B cell (primary cell): ENCODE data around the gene BRIP1. TPM values are rescaled to one million over a fixed set of nuclear protein-coding genes. Genes with fewer than 3 reads are reported as not detected.

Experiments
- ATAC-seq: fragments of 200-7000 bp; cut with Tn5 transposase; one replicate; pipeline ENCODE4 v1.10.0; 2021; ENCODE audit warnings: low read depth, mild to moderate bottlenecking, moderate number of reproducible peaks, moderate library complexity
- CTCF ChIA-PET: fragments of 350-600 bp; sonication (Branson Sonifier 250); formaldehyde crosslinking; loops from one replicate; lab custom pipeline; 2021; ENCODE audit warnings: antibody characterized with exemption, inconsistent platforms; lab: Charles Lee
- POLR2A ChIA-PET: fragments of 350-600 bp; sonication (Branson Sonifier 250); formaldehyde crosslinking; loops from one replicate; lab custom pipeline; 2021; ENCODE audit warnings: antibody characterized with exemption; lab: Charles Lee
- DNase-seq: peaks from one replicate; pipeline ENCODE4 v3.0.0; 2013
- H2AFZ ChIP-seq: 2 replicates; pipeline ENCODE4 v1.6.1; 2012; ENCODE audit warnings: mild to moderate bottlenecking, low read depth, low read length; ENCODE audit not compliant: insufficient read depth, poor library complexity, severe bottlenecking
- H3K27ac ChIP-seq, 2 donors: 1 replicate in 1 of 2; 2 replicates in 1 of 2; pipeline ENCODE4 v1.5.1; 2012 to 2013; ENCODE audit warnings: low read length in 2 of 2, mild to moderate bottlenecking in 2 of 2, moderate library complexity in 1 of 2
- H3K27me3 ChIP-seq, 4 experiments: fragments of 200-600 bp in 1 of 4; sonication (generic) in 1 of 4; replicated peaks in 1 of 4; 1 replicate in 2 of 4; 2 replicates in 2 of 4; pipeline versions ENCODE4 v1.6.1 to v1.7.0; 2013 to 2016; ENCODE audit warnings: low read length in 3 of 4, mild to moderate bottlenecking in 2 of 4, mixed read lengths in 1 of 4, moderate library complexity in 1 of 4; ENCODE audit not compliant: insufficient read depth in 4 of 4, control insufficient read depth in 3 of 4; ENCODE audit errors: control extremely low read depth in 1 of 4
- H3K36me3 ChIP-seq, 2 experiments: replicated peaks in 1 of 2; 1 replicate in 1 of 2; 2 replicates in 1 of 2; pipeline versions ENCODE4 v1.6.1 to v1.7.1; 2013; ENCODE audit warnings: low read length in 1 of 2; ENCODE audit not compliant: insufficient read depth in 2 of 2, control insufficient read depth in 1 of 2; ENCODE audit errors: control extremely low read depth in 1 of 2, extremely low read depth in 1 of 2
- H3K4me1 ChIP-seq, 2 donors: fragments of 200-600 bp in 1 of 2; sonication (generic) in 1 of 2; 1 replicate in 1 of 2; 2 replicates in 1 of 2; pipeline versions ENCODE4 v1.5.1 to v1.6.1; 2013 to 2017; ENCODE audit warnings: low read length in 2 of 2; ENCODE audit not compliant: control insufficient read depth in 2 of 2, insufficient read depth in 2 of 2
- H3K4me2 ChIP-seq: replicated peaks from 2 replicates; pipeline ENCODE3; 2012; ENCODE audit warnings: mild to moderate bottlenecking, low read depth, low read length; ENCODE audit not compliant: poor library complexity, severe bottlenecking
- H3K4me3 ChIP-seq, 5 experiments: fragments of 200-600 bp in 1 of 5; sonication (generic) in 1 of 5; 1 replicate in 3 of 5; 2 replicates in 2 of 5; pipeline versions ENCODE4 v1.5.1 to v1.7.0; 2011 to 2016; ENCODE audit warnings: low read length in 4 of 5, mild to moderate bottlenecking in 4 of 5, low read depth in 2 of 5, control low read depth in 1 of 5, moderate library complexity in 1 of 5; ENCODE audit not compliant: insufficient read depth in 1 of 5; ENCODE audit errors: control extremely low read depth in 1 of 5, extremely low read depth in 1 of 5
- H3K79me2 ChIP-seq: fragments of 200-600 bp; sonication (generic); one replicate; pipeline ENCODE4 v1.6.0; 2016; ENCODE audit warnings: low read length; ENCODE audit not compliant: control insufficient read depth, insufficient read depth
- H3K9ac ChIP-seq: fragments of 200-600 bp; sonication (generic); 2 replicates; pipeline ENCODE4 v1.6.1; 2017; ENCODE audit warnings: mild to moderate bottlenecking, low read length, moderate library complexity
- H3K9me3 ChIP-seq, 3 donors: one replicate each; pipeline versions ENCODE4 v1.6.1 to v1.7.1; 2013; ENCODE audit warnings: low read length in 2 of 3; ENCODE audit not compliant: control insufficient read depth in 2 of 3, insufficient read depth in 1 of 3; ENCODE audit errors: control extremely low read depth in 1 of 3
- H4K20me1 ChIP-seq: 2 replicates; pipeline ENCODE4 v1.6.0; 2012; ENCODE audit warnings: mild to moderate bottlenecking, low read length; ENCODE audit not compliant: insufficient read depth, control insufficient read depth, poor library complexity, severe bottlenecking
- H3K27ac Mint-ChIP-seq: one replicate; pipeline ENCODE4 v1.8.0; 2021; ENCODE audit warnings: mixed read lengths
- H3K27me3 Mint-ChIP-seq: one replicate; pipeline ENCODE4 v1.8.0; 2021; ENCODE audit warnings: mixed read lengths
- H3K4me1 Mint-ChIP-seq: one replicate; pipeline ENCODE4 v1.8.0; 2021; ENCODE audit warnings: mixed read lengths
- H3K4me3 Mint-ChIP-seq: one replicate; pipeline ENCODE4 v1.8.0; 2021; ENCODE audit warnings: mixed read lengths
- H3K9me3 Mint-ChIP-seq: one replicate; pipeline ENCODE4 v1.8.0; 2022; ENCODE audit warnings: mixed read lengths; ENCODE audit not compliant: insufficient read depth
- CTCF ChIP-seq: fragments of 200-600 bp; IDR thresholded peaks from one replicate; pipeline ENCODE4 v1.8.0; 2022; ENCODE audit warnings: antibody characterized with exemption, mild to moderate bottlenecking
- EZH2 ChIP-seq: IDR thresholded peaks from 2 replicates; pipeline ENCODE4 v1.6.1; 2012; ENCODE audit warnings: borderline replicate concordance, low read depth, mild to moderate bottlenecking, moderate library complexity, low read length; ENCODE audit not compliant: insufficient read depth, poor library complexity, severe bottlenecking
- WGBS: methylation state at CpG from one replicate; pipeline ENCODE4 v1.1.5; 2013; ENCODE audit warnings: missing lambda C conversion rate; ENCODE audit not compliant: insufficient coverage; 5-methylcytosine and 5-hydroxymethylcytosine counted together
- intact Hi-C: fragments of 100-400 bp; cut with micrococcal nuclease; formaldehyde crosslinking; loops from one replicate; pipeline ENCODE4 v1.10.0; 2022
- polyA plus RNA-seq: library from polyadenylated mRNA; depleted of rRNA; stranded (reverse); fragments of >200 nt; gene quantifications from 2 replicates; pipeline ENCODE4 v1.2.3, GENCODE V29; 2012
- total RNA-seq, 2 donors: library from RNA; stranded (reverse); fragments of 120-200 nt in 1 of 2; gene quantifications; 1 replicate in 1 of 2; 2 replicates in 1 of 2; pipeline versions ENCODE4 v1.2.3 to v1.2.4, GENCODE V29; 2013 to 2022

BRIP1 gene
- total and polyA plus RNA-seq, 2 donors (not counting 1 experiment from before 2014, with no cell fraction given), result 0.89 to 2.4 TPM

GRCh38 chr17:61701978-61702377 lies 161.3 kb downstream of the BRIP1 start:
- Histone ChIP-seq H3K4me3 (no peak overlapping the region), H4K20me1 (no peaks in the 10 kb centered on the region), H3K36me3 (no peaks in the 10 kb centered on the region), H3K9me3 (peaks cover 8 to 34% (median 12%) of the 10 kb centered on the region in 3 donors), H3K79me2 (no peaks in the 10 kb centered on the region), H3K4me2 (no peak overlapping the region), H3K4me1 (no peaks in the 10 kb centered on the region), H3K9ac (no peak overlapping the region), H3K27ac (no peak overlapping the region), H2AFZ (no peak overlapping the region), H3K27me3 (no peaks in the 10 kb centered on the region)
- Mint-ChIP-seq H3K4me3 (no peak overlapping the region), H3K4me1 (no peaks in the 10 kb centered on the region), H3K27me3 (no peaks in the 10 kb centered on the region), H3K27ac (no peak overlapping the region), H3K9me3 (peaks cover 19% of the 10 kb centered on the region)
- intact Hi-C loops, result no loop called here
- TF ChIP-seq EZH2, result no peak
- no peak for TF ChIP-seq CTCF
- ATAC-seq, result no peak
- CTCF ChIA-PET, result no interaction called here
- no peak for DNase-seq
- POLR2A ChIA-PET, result no interaction called here
- WGBS, result no CpG with 5 or more reads among the region's 1 CpG

- CTCF ChIA-PET, result no interaction called here
- Histone ChIP-seq H3K4me3 (no peak overlapping the region), H3K4me2 (no peak overlapping the region), H3K36me3 (no peaks in the 10 kb centered on the region), H2AFZ (no peak overlapping the region), H3K9ac (no peak overlapping the region), H4K20me1 (no peaks in the 10 kb centered on the region), H3K9me3 (peaks cover 8 to 34% (median 12%) of the 10 kb centered on the region in 3 donors), H3K27me3 (no peaks in the 10 kb centered on the region), H3K4me1 (no peaks in the 10 kb centered on the region), H3K79me2 (no peaks in the 10 kb centered on the region), H3K27ac (no peak overlapping the region)
- peaks cover 19% of the 10 kb centered on the region for H3K9me3 Mint-ChIP-seq
- H3K27me3 Mint-ChIP-seq, result no peaks in the 10 kb centered on the region
- ATAC-seq, result no peak
- TF ChIP-seq EZH2, result no peak
- DNase-seq, result no peak
- POLR2A ChIA-PET, result no interaction called here
- intact Hi-C loops, result no loop called here
- H3K4me1 Mint-ChIP-seq, result no peaks in the 10 kb centered on the region
- H3K27ac Mint-ChIP-seq, result no peak overlapping the region
- no CpG with 5 or more reads among the region's 1 CpG for WGBS
- no peak overlapping the region for H3K4me3 Mint-ChIP-seq
These were observed 162.0 kb downstream of the BRIP1 start for GRCh38 chr17:61701334-61701733.
